ENCODE data around the gene LIPH. TPM values are rescaled to one million over a fixed set of nuclear protein-coding genes. Genes with fewer than 3 reads are reported as not detected.
A peak's percentile ranks its signal among the peaks of the same experiment; 100 is the strongest.
"Not testable (repeated sequence)": the region's sequence is repeated elsewhere in the genome, so short reads cannot be mapped to it uniquely, and the experiment has no call there.

Gene LIPH
- total RNA-seq, 4 donors from 2014 or later, result 0.06 to 0.34 TPM; not detected in 2

DNA sequence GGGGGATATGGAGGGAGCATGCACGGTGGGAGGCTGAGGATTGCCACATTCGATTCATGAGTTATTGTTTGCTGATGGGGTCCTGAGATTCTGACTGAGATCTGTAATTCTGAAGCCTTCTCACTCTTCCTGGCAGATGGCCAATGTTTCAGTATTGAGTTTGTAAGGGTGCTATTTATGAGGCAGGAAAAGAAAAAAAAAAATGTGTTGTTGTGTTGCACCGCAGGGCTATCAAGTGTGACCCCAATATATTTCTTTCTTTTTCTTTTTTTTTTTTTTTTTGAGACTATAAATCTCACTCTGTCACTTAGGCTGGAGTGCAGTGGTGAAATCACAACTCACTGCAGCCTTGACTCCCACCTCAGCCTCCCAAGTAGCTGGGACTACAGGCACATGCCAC, 30.5 kb upstream of the LIPH start:
- TF ChIP-seq, protein P1, sequence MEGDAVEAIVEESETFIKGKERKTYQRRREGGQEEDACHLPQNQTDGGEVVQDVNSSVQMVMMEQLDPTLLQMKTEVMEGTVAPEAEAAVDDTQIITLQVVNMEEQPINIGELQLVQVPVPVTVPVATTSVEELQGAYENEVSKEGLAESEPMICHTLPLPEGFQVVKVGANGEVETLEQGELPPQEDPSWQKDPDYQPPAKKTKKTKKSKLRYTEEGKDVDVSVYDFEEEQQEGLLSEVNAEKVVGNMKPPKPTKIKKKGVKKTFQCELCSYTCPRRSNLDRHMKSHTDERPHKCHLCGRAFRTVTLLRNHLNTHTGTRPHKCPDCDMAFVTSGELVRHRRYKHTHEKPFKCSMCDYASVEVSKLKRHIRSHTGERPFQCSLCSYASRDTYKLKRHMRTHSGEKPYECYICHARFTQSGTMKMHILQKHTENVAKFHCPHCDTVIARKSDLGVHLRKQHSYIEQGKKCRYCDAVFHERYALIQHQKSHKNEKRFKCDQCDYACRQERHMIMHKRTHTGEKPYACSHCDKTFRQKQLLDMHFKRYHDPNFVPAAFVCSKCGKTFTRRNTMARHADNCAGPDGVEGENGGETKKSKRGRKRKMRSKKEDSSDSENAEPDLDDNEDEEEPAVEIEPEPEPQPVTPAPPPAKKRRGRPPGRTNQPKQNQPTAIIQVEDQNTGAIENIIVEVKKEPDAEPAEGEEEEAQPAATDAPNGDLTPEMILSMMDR (IDR thresholded peaks at IDR 0.05), result no peak
- no peak for TF ChIP-seq EP300 (IDR thresholded peaks at IDR 0.05)
- TF ChIP-seq POLR2AphosphoS5 (IDR thresholded peaks at IDR 0.05), result no peak
- TF ChIP-seq POLR2A (IDR thresholded peaks at IDR 0.05; ENCODE audit: low read depth), result no peak
- H3K27me3 ChIP-seq, result no peaks in the 10 kb centered on the region
- no peak overlapping the region for H3K27ac ChIP-seq (replicated peaks in 1 of 4)
- intact Hi-C loops (cut with DNase I), result no loop called here
- no peaks in the 10 kb centered on the region for H3K36me3 ChIP-seq
- 20% methylated on average over 3 of the region's 3 CpGs for WGBS
- no peak overlapping the region for H3K4me3 ChIP-seq
- H3K4me1 ChIP-seq, result peaks cover 8 to 21% (median 17%) of the 10 kb centered on the region in 4 donors
- no peaks in the 10 kb centered on the region for H3K9me3 ChIP-seq
- DNase-seq (ENCODE audit: extremely low spot score), result no peak

DNA sequence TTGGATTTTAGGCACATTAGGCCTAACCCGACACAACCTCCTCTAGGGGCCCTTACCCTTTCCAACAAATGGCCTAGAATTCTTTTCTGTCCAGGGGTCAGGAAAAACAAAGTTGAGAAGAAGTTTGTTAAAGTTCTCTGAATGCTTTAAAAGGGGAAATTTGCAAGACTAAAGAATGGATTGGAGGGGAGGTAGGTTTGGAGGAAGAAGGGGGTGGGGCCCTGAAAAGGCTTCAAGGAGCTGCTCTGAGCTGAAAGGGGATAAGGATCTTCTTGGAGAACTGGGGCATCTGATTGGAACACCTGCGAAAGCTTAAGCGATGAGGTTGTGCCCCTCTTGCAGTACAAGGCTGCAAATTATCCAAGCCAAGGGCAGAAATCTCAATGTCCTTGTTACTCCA, 29.8 kb upstream of the LIPH start:
- intact Hi-C loops (cut with DNase I), result no loop called here
- no peak overlapping the region for H3K27ac ChIP-seq (replicated peaks in 1 of 4)
- no peak for DNase-seq (ENCODE audit: extremely low spot score)
- no peaks in the 10 kb centered on the region for H3K27me3 ChIP-seq
- TF ChIP-seq POLR2A (IDR thresholded peaks at IDR 0.05; ENCODE audit: low read depth) (no peak), EP300 (IDR thresholded peaks at IDR 0.05) (no peak), POLR2AphosphoS5 (IDR thresholded peaks at IDR 0.05) (no peak)
- TF ChIP-seq, protein P1 (IDR thresholded peaks at IDR 0.05), result no peak
- WGBS, result 58% methylated on average over 3 of the region's 3 CpGs
- H3K36me3 ChIP-seq, result no peaks in the 10 kb centered on the region
- no peak overlapping the region for H3K4me3 ChIP-seq
- peaks cover 6 to 14% (median 13%) of the 10 kb centered on the region in 4 donors for H3K4me1 ChIP-seq
- H3K9me3 ChIP-seq, result no peaks in the 10 kb centered on the region

DNA sequence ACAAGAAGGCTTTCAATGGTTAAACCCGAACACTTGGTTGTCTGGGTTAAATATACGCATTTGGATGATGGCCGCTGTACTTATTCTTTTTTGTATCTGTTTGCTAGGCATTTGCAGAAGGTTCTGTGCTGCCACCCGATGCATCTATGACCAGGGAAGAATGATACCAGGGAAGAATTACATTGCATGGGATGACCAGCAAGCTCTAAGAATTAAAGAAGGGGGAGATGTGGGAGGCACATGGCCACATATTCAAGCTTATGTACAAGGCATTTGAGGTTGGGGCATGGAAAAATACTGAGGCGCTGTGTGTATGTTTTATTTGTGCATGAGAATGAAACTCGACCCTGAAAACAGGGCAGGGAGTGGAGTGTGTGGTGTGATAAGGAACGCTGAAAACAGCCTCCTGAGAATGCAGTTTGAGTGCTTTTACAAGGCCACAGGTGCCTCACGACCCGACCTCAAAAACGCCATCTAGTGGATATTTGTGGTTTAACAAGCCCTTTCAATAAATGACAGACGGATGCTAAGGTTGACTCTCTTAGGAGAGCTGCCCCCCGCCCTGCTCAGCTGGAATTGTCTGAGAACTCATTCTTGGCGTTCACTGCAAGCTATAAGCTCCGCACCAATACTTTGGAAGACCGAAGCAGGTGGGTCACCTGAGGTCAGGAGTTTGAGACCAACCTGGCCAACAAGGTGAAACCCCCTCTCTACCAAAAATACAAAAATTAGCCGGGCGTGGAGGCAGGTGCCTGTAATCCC, 22.9 kb upstream of the LIPH start:
- H3K36me3 ChIP-seq; H3K27me3 ChIP-seq; H3K4me1 ChIP-seq; intact Hi-C loops (cut with DNase I); H3K4me3 ChIP-seq; H3K27ac ChIP-seq (replicated peaks in 1 of 4); DNase-seq (ENCODE audit: extremely low spot score): not testable (repeated sequence)
- TF ChIP-seq, protein P1 (IDR thresholded peaks at IDR 0.05), result peak in 2 of 3 experiments; percentile 23 to 58
- 37% methylated on average over 10 of the region's 17 CpGs for WGBS
- peaks cover 0 to 11% (median 3%) of the 10 kb centered on the region in 4 donors for H3K9me3 ChIP-seq

DNA sequence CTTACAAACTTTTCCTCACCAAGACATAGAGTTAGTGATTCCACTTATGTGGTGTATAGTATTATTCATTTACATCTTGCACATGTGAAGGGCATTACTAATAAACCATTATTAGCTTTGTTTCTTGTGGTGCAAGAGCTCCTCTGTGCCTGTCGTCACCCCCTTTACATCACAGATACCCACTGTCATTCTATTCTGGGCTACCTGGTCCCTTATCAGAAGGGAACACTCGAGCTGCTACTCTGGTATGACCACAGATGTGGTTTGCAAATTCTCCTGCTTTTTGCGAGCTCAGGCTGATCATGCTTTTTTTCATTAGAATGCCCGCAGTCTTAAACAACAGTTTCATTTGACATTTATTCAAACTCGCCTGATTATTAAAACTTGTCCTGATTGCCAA, 19.8 kb upstream of the LIPH start:
- TF ChIP-seq POLR2AphosphoS5 (IDR thresholded peaks at IDR 0.05) (no peak), POLR2A (IDR thresholded peaks at IDR 0.05; ENCODE audit: low read depth) (no peak), EP300 (IDR thresholded peaks at IDR 0.05) (no peak)
- TF ChIP-seq, protein P1 (IDR thresholded peaks at IDR 0.05), result no peak
- Histone ChIP-seq H3K36me3 (no peaks in the 10 kb centered on the region), H3K27ac (replicated peaks in 1 of 4) (no peak overlapping the region), H3K27me3 (peaks cover 0 to 4% (median 0%) of the 10 kb centered on the region in 4 donors), H3K9me3 (peaks cover 0 to 15% (median 3%) of the 10 kb centered on the region in 4 donors), H3K4me1 (no peaks in the 10 kb centered on the region), H3K4me3 (no peak overlapping the region)
- WGBS, result 87% methylated on average over 5 of the region's 5 CpGs
- DNase-seq (ENCODE audit: extremely low spot score), result no peak
- intact Hi-C loops (cut with DNase I), result no loop called here

DNA sequence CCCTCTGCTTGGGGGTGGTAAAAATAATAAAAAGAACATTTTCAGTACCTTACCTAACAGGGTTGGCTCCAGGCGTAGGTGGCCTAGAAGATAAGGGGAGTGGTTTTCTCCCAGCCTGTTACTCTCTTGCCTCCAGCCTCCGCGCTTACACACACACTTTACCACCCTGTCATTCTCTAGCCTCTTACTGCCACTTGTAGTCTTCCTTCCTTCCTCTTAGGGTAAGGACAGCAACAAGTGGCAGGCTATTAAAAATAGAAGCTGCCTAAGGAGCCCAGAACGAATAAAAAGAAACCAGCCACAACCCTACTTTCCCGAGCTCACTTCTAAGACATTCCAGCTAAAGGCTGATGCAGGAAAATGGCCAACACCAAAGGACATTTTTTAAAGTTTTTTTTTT, 9.6 kb upstream of the LIPH start:
- Histone ChIP-seq H3K4me3 (no peak overlapping the region), H3K4me1 (peaks cover 0 to 7% (median 2%) of the 10 kb centered on the region in 4 donors), H3K9me3 (no peaks in the 10 kb centered on the region), H3K36me3 (no peaks in the 10 kb centered on the region), H3K27me3 (peaks cover 0 to 23% (median 0%) of the 10 kb centered on the region in 4 donors), H3K27ac (replicated peaks in 1 of 4) (no peak overlapping the region)
- intact Hi-C loops (cut with DNase I), result no loop called here
- TF ChIP-seq POLR2AphosphoS5 (IDR thresholded peaks at IDR 0.05) (no peak), EP300 (IDR thresholded peaks at IDR 0.05) (no peak), POLR2A (IDR thresholded peaks at IDR 0.05; ENCODE audit: low read depth) (no peak)
- TF ChIP-seq, protein P1 (IDR thresholded peaks at IDR 0.05), result no peak
- DNase-seq (ENCODE audit: extremely low spot score), result no peak
- 59% methylated on average over 5 of the region's 5 CpGs for WGBS

Data from esophagus muscularis mucosa (tissue), 4 donors.